BLaER1 treated with 17β-estradiol and CSF1 and Interleukin-3, amounts not matched to agents 10 nM and 100 nM (cell line): ENCODE measurements around the gene NUDT1.

Experiments used
- H3K27ac ChIP-seq, 11 experiments: shearing (Covaris generic); formaldehyde crosslinking; 2 replicates each; pipeline ENCODE4 v1.8.1; 2022
- H3K27me3 ChIP-seq, 11 experiments: shearing (Covaris generic); formaldehyde crosslinking; 2 replicates each; pipeline ENCODE4 v1.8.1; 2022
- H3K36me3 ChIP-seq, 11 experiments: shearing (Covaris generic); formaldehyde crosslinking; 2 replicates each; pipeline ENCODE4 v1.8.1; 2022
- H3K4me1 ChIP-seq, 10 experiments: shearing (Covaris generic); formaldehyde crosslinking; 2 replicates each; pipeline ENCODE4 v1.8.1; 2022
- H3K4me2 ChIP-seq, 11 experiments: shearing (Covaris generic); formaldehyde crosslinking; 2 replicates each; pipeline ENCODE4 v1.8.1; 2022
- H3K4me3 ChIP-seq, 10 experiments: shearing (Covaris generic); formaldehyde crosslinking; 2 replicates each; pipeline ENCODE4 v1.8.1; 2022
- H3K9ac ChIP-seq, 11 experiments: shearing (Covaris generic); formaldehyde crosslinking; 2 replicates each; pipeline ENCODE4 v1.8.1; 2022
- H3K9me3 ChIP-seq, 11 experiments: shearing (Covaris generic); formaldehyde crosslinking; replicated peaks in 1 of 11; 2 replicates each; pipeline ENCODE4 v1.8.1; 2022
- H4K20me1 ChIP-seq, 11 experiments: shearing (Covaris generic); formaldehyde crosslinking; 2 replicates each; pipeline ENCODE4 v1.8.1; 2022
- Cebpa-rat ChIP-seq, 11 experiments: shearing (Covaris generic); IDR thresholded peaks; 2 replicates each; pipeline ENCODE4 v1.8.1; 2022

The NUDT1 gene

GRCh38 chr7:2244404-2244995, 2.5 kb downstream of the NUDT1 start:
- Histone ChIP-seq H3K9ac (peak overlapping the region in 5 of 11 experiments; percentile 14 to 94 (median 94); a peak in 5 of 22 replicates), H3K9me3 (no peaks in the 10 kb centered on the region), H3K27me3 (no peaks in the 10 kb centered on the region), H3K27ac (peak overlapping the region in 3 of 11 experiments; percentile 6 to 89 (median 9); a peak in 2 of 22 replicates), H3K4me1 (peaks cover 84 to 93% (median 89%) of the 10 kb centered on the region in 10 experiments), H4K20me1 (peaks cover 0 to 57% (median 17%) of the 10 kb centered on the region in 11 experiments; a peak in 15 of 22 replicates), H3K36me3 (peaks cover 3 to 12% (median 6%) of the 10 kb centered on the region in 11 experiments), H3K4me3 (peak overlapping the region in 2 of 10 experiments; percentile 7 to 10; a peak in 2 of 20 replicates), H3K4me2 (peak overlapping the region; percentile 90 to 100 (median 96))
- TF ChIP-seq Cebpa-rat (IDR thresholded peaks at IDR 0.05) = no peak

GRCh38 chr7:2245883-2246675, 4.1 kb downstream of the NUDT1 start:
- Histone ChIP-seq H3K4me1 (peaks cover 88 to 92% (median 89%) of the 10 kb centered on the region in 10 experiments), H3K9ac (peak overlapping the region; percentile 6 to 93 (median 48); a peak in 16 of 22 replicates), H3K4me2 (peak overlapping the region; percentile 90 to 100 (median 96)), H3K9me3 (no peaks in the 10 kb centered on the region), H3K27ac (peak overlapping the region in 8 of 11 experiments; percentile 20 to 80 (median 56); a peak in 16 of 22 replicates), H3K4me3 (peak overlapping the region in 7 of 10 experiments; percentile 3 to 44 (median 29); a peak in 12 of 20 replicates), H3K27me3 (no peaks in the 10 kb centered on the region), H4K20me1 (peaks cover 0 to 64% (median 23%) of the 10 kb centered on the region in 11 experiments; a peak in 15 of 22 replicates), H3K36me3 (peaks cover 5 to 15% (median 9%) of the 10 kb centered on the region in 11 experiments; a peak in 19 of 22 replicates)
- no peak for TF ChIP-seq Cebpa-rat (IDR thresholded peaks at IDR 0.05)

- H4K20me1 ChIP-seq = peaks cover 0 to 73% (median 23%) of the 10 kb centered on the region in 11 experiments; a peak in 17 of 22 replicates
- H3K9ac ChIP-seq = peak overlapping the region; percentile 38 to 93 (median 48); a peak in 17 of 22 replicates
- peaks cover 93 to 100% (median 98%) of the 10 kb centered on the region in 10 experiments for H3K4me1 ChIP-seq
- H3K27me3 ChIP-seq = no peaks in the 10 kb centered on the region
- no peak for TF ChIP-seq Cebpa-rat (IDR thresholded peaks at IDR 0.05)
- H3K9me3 ChIP-seq = no peaks in the 10 kb centered on the region
- peak overlapping the region in 9 of 11 experiments; percentile 20 to 80 (median 49); a peak in 16 of 22 replicates for H3K27ac ChIP-seq
- H3K36me3 ChIP-seq = peaks cover 12 to 25% (median 18%) of the 10 kb centered on the region in 11 experiments; a peak in 20 of 22 replicates
- H3K4me3 ChIP-seq = peak overlapping the region in 5 of 10 experiments; percentile 3 to 43 (median 14); a peak in 4 of 20 replicates
- H3K4me2 ChIP-seq = peak overlapping the region; percentile 90 to 100 (median 96)
These were observed 5.3 kb downstream of the NUDT1 start for GRCh38 chr7:2247141-2247995.

- Histone ChIP-seq H3K27me3 (no peaks in the 10 kb centered on the region), H3K27ac (peak overlapping the region; percentile 8 to 61 (median 49); a peak in 19 of 22 replicates), H3K9me3 (no peaks in the 10 kb centered on the region), H4K20me1 (peaks cover 10 to 66% (median 24%) of the 10 kb centered on the region in 11 experiments; a peak in 18 of 22 replicates), H3K9ac (peak overlapping the region; percentile 31 to 74 (median 49); a peak in 19 of 22 replicates), H3K4me1 (peaks cover 90 to 98% (median 96%) of the 10 kb centered on the region in 10 experiments), H3K4me2 (peak overlapping the region; percentile 90 to 100 (median 96)), H3K36me3 (peaks cover 21 to 36% (median 28%) of the 10 kb centered on the region in 11 experiments), H3K4me3 (peak overlapping the region in 8 of 10 experiments; percentile 4 to 41 (median 23); a peak in 11 of 20 replicates)
- no peak for TF ChIP-seq Cebpa-rat (IDR thresholded peaks at IDR 0.05)
These were observed 7.1 kb downstream of the NUDT1 start for GRCh38 chr7:2248984-2249694.

- peak overlapping the region; percentile 8 to 61 (median 49); a peak in 15 of 22 replicates for H3K27ac ChIP-seq
- peak overlapping the region; percentile 90 to 100 (median 96) for H3K4me2 ChIP-seq
These were observed 7.8 kb downstream of the NUDT1 start for GRCh38 chr7:2249744-2250323.

DNA sequence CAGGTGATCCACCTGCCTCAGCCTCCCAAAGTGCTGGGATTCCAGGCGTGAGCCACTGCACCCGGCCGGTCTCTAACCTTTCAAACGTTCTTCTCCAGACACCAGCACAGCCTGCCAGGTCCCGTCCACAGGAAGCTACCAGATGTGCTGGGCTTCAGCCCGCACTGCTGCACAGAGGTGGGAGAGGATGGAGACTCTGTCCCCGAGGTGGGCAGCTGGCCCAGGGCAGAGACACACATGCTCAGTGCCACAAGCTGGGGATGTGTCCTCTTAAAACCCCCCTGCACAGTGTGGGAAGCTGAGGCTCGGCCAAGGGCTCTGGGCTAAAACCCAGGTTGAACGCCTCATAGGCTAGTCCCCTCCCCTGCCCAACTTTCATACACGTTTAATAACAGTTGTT, 9.4 kb downstream of the NUDT1 start:
- Histone ChIP-seq H3K36me3 (peaks cover 40 to 59% (median 48%) of the 10 kb centered on the region in 11 experiments), H3K4me1 (peaks cover 71 to 85% (median 79%) of the 10 kb centered on the region in 10 experiments), H3K4me3 (no peak overlapping the region), H3K27me3 (no peaks in the 10 kb centered on the region), H3K27ac (no peak overlapping the region), H4K20me1 (peaks cover 10 to 79% (median 33%) of the 10 kb centered on the region in 11 experiments; a peak in 17 of 22 replicates), H3K9ac (no peak overlapping the region; a peak in 2 of 22 replicates), H3K4me2 (peak overlapping the region in 4 of 11 experiments; percentile 62 to 84 (median 68); a peak in 6 of 22 replicates), H3K9me3 (no peaks in the 10 kb centered on the region)
- TF ChIP-seq Cebpa-rat (IDR thresholded peaks at IDR 0.05) = no peak

More at GRCh38 chr7:2249744-2250323, 7.8 kb downstream of the NUDT1 start:
- Histone ChIP-seq H4K20me1 (peaks cover 10 to 70% (median 27%) of the 10 kb centered on the region in 11 experiments; a peak in 18 of 22 replicates), H3K4me3 (peak overlapping the region in 7 of 10 experiments; percentile 4 to 41 (median 24); a peak in 6 of 20 replicates), H3K27me3 (no peaks in the 10 kb centered on the region), H3K9ac (peak overlapping the region; percentile 31 to 74 (median 49); a peak in 16 of 22 replicates), H3K36me3 (peaks cover 28 to 43% (median 33%) of the 10 kb centered on the region in 11 experiments), H3K9me3 (no peaks in the 10 kb centered on the region), H3K4me1 (peaks cover 86 to 96% (median 91%) of the 10 kb centered on the region in 10 experiments)
- no peak for TF ChIP-seq Cebpa-rat (IDR thresholded peaks at IDR 0.05)
